HepG2 (cell line): ENCODE measurements around the gene CYTH2. TPM values are rescaled to one million over a fixed set of nuclear protein-coding genes. Genes with fewer than 3 reads are reported as not detected.

Experiments used
- CBX1 ChIP-seq: IDR thresholded peaks from one replicate; pipeline ENCODE4 v1.6.1; 2016; ENCODE audit warnings: antibody characterized with exemption, low read depth
- CREM ChIP-seq, 2 experiments: sonication (generic) in 1 of 2; formaldehyde crosslinking in 1 of 2; IDR thresholded peaks; 2 replicates each; pipeline versions ENCODE4 v1.4.0 to v1.6.1; 2016 to 2020; ENCODE audit warnings: antibody characterized with exemption in 1 of 2, mild to moderate bottlenecking in 1 of 2, missing genetic modification reagents in 1 of 2
- DDIT3 ChIP-seq: sonication (generic); formaldehyde crosslinking; IDR thresholded peaks from 2 replicates; pipeline ENCODE4 v1.4.0; 2020; ENCODE audit warnings: mild to moderate bottlenecking, missing genetic modification reagents
- HMG20A ChIP-seq: IDR thresholded peaks from 2 replicates; pipeline ENCODE4 v1.6.1; 2016; ENCODE audit warnings: borderline replicate concordance
- MZF1 ChIP-seq: sonication (generic); formaldehyde crosslinking; IDR thresholded peaks from 2 replicates; pipeline ENCODE4 v1.8.1; 2023; ENCODE audit warnings: mild to moderate bottlenecking, missing genetic modification reagents, borderline replicate concordance
- NCOA5 ChIP-seq: sonication (generic); formaldehyde crosslinking; IDR thresholded peaks from 2 replicates; pipeline ENCODE4 v1.4.0; 2020; ENCODE audit warnings: missing genetic modification reagents
- NR3C1 ChIP-seq: sonication (generic); formaldehyde crosslinking; IDR thresholded peaks from 2 replicates; pipeline ENCODE4 v1.4.0; 2020; ENCODE audit warnings: missing genetic modification reagents
- PHF5A ChIP-seq: IDR thresholded peaks from one replicate; pipeline ENCODE4 v1.6.1; 2018; ENCODE audit warnings: low read depth, missing genetic modification reagents; ENCODE audit not compliant: unreplicated experiment
- POGZ ChIP-seq: sonication (generic); formaldehyde crosslinking; IDR thresholded peaks from 2 replicates; pipeline ENCODE4 v1.4.0; 2020; ENCODE audit warnings: mild to moderate bottlenecking, missing genetic modification reagents
- RBM22 ChIP-seq: fragments of 200-400 bp; formaldehyde crosslinking; optimal IDR thresholded peaks from 2 replicates; pipeline ENCODE3; 2017; ENCODE audit warnings: mild to moderate bottlenecking, low read length, moderate library complexity
- RFXAP ChIP-seq: sonication (generic); formaldehyde crosslinking; IDR thresholded peaks from 2 replicates; pipeline ENCODE4 v1.4.0; 2020; ENCODE audit warnings: missing genetic modification reagents, borderline replicate concordance
- RXRB ChIP-seq: IDR thresholded peaks from 2 replicates; pipeline ENCODE4 v1.6.1; 2016; ENCODE audit warnings: borderline replicate concordance, missing genetic modification reagents, missing compliant biosample characterization
- SKI ChIP-seq: fragments of 450-650 bp; IDR thresholded peaks from one replicate; pipeline ENCODE4 v1.6.1; 2018; ENCODE audit warnings: mild to moderate bottlenecking; ENCODE audit not compliant: partially characterized antibody
- TBP ChIP-seq: sonication (generic); formaldehyde crosslinking; IDR thresholded peaks from 2 replicates; pipeline ENCODE4 v1.5.0; 2020; ENCODE audit warnings: missing genetic modification reagents
- THAP8 ChIP-seq: sonication (generic); formaldehyde crosslinking; IDR thresholded peaks from 2 replicates; pipeline ENCODE4 v1.5.1; 2020; ENCODE audit warnings: missing genetic modification reagents, mild to moderate bottlenecking, borderline replicate concordance
- ZFP36 ChIP-seq: fragments of 150-350 bp; IDR thresholded peaks from 2 replicates; pipeline ENCODE4 v1.6.1; 2018; ENCODE audit warnings: borderline replicate concordance, low read length, low read depth; ENCODE audit not compliant: partially characterized antibody
- ZNF569 ChIP-seq: sonication (generic); formaldehyde crosslinking; IDR thresholded peaks from 2 replicates; pipeline ENCODE4 v1.5.0; 2020; ENCODE audit warnings: mild to moderate bottlenecking, missing genetic modification reagents, moderate library complexity, borderline replicate concordance
- ZNF646 ChIP-seq: sonication (generic); formaldehyde crosslinking; IDR thresholded peaks from 2 replicates; pipeline ENCODE4 v1.9.0; 2021; ENCODE audit warnings: mild to moderate bottlenecking, missing genetic modification reagents
- ZNF670 ChIP-seq: sonication (generic); formaldehyde crosslinking; IDR thresholded peaks from 2 replicates; pipeline ENCODE4 v1.8.0; 2022; ENCODE audit warnings: mild to moderate bottlenecking, missing genetic modification reagents, borderline replicate concordance
- ZNF691 ChIP-seq: sonication (generic); formaldehyde crosslinking; IDR thresholded peaks from 2 replicates; pipeline ENCODE4 v1.4.0; 2020; ENCODE audit warnings: missing genetic modification reagents, low read depth, mild to moderate bottlenecking, borderline replicate concordance
- ZNF766 ChIP-seq: sonication (generic); formaldehyde crosslinking; IDR thresholded peaks from 2 replicates; pipeline ENCODE4 v1.5.0; 2020; ENCODE audit warnings: missing genetic modification reagents, borderline replicate concordance
- polyA plus RNA-seq, 8 experiments: library from polyadenylated mRNA; depleted of rRNA in 3 of 8; stranded (reverse) in 7 of 8; unstranded in 1 of 8; fragments of >200 nt; fragmentation: Illumina TruSeq in 4 of 8; extraction: Trizol in 4 of 8; gene quantifications; 2 replicates each; pipeline versions ENCODE4 v1.2.1 to v1.2.3, GENCODE V29; 2011 to 2016; ENCODE audit warnings: low read depth in 4 of 8, missing spikeins in 1 of 8, mixed read lengths in 1 of 8; ENCODE audit not compliant: insufficient read depth in 1 of 8
- total RNA-seq, 5 experiments: library from RNA; depleted of rRNA; stranded (reverse); fragments of >200 nt; fragmentation: Illumina TruSeq; extraction: Trizol; gene quantifications; 2 replicates each; pipeline ENCODE4 v1.2.3, GENCODE V29; 2016; ENCODE audit warnings: low read depth in 1 of 5

The CYTH2 gene
- total and polyA plus RNA-seq, 2 of the 13 experiments (the other 11 are each of a cell fraction or from before 2014, with no cell fraction given), result 16.5 to 39.3 TPM

- 0 out of 2 replicates have a peak, but pooled peaks have one; percentile 4 for TF ChIP-seq RXRB
- no peak for TF ChIP-seq CBX1
- TF ChIP-seq ZNF766, result no peak
- no peak for TF ChIP-seq ZNF569 (CRISPR knock-in tag)
- no peak for TF ChIP-seq TBP (CRISPR knock-in tag)
- TF ChIP-seq THAP8 (CRISPR knock-in tag), result no peak
- TF ChIP-seq POGZ (CRISPR knock-in tag), result no peak
- TF ChIP-seq ZNF691, result no peak; the same call in 1 of the 2 replicates
- no peak for TF ChIP-seq ZNF646
- no peak for TF ChIP-seq DDIT3 (CRISPR knock-in tag)
- TF ChIP-seq NR3C1, result no peak
- no peak for TF ChIP-seq PHF5A (CRISPR knock-in tag)
- TF ChIP-seq CREM (IDR thresholded peaks at IDR 0.05), result peak; percentile 69
- TF ChIP-seq CREM (CRISPR knock-in tag; IDR thresholded peaks at IDR 0.05), result no peak
- no peak for TF ChIP-seq RFXAP
- 0 out of 2 replicates have a peak, but pooled peaks have one; percentile 28 for TF ChIP-seq ZNF670 (CRISPR knock-in tag)
- no peak for TF ChIP-seq HMG20A
- no peak for TF ChIP-seq RBM22
- 0 out of 2 replicates have a peak, but pooled peaks have one; percentile 79 for TF ChIP-seq MZF1 (CRISPR knock-in tag)
- no peak for TF ChIP-seq SKI
- TF ChIP-seq ZFP36, result no peak
- no peak for TF ChIP-seq NCOA5
These were observed 44.3 kb downstream of the CYTH2 start (continued) for GRCh38 chr19:48513289-48514122.
